ENCODE data around the gene MED9.
A peak's percentile ranks its signal among the peaks of the same experiment; 100 is the strongest.

Gene MED9

DNA sequence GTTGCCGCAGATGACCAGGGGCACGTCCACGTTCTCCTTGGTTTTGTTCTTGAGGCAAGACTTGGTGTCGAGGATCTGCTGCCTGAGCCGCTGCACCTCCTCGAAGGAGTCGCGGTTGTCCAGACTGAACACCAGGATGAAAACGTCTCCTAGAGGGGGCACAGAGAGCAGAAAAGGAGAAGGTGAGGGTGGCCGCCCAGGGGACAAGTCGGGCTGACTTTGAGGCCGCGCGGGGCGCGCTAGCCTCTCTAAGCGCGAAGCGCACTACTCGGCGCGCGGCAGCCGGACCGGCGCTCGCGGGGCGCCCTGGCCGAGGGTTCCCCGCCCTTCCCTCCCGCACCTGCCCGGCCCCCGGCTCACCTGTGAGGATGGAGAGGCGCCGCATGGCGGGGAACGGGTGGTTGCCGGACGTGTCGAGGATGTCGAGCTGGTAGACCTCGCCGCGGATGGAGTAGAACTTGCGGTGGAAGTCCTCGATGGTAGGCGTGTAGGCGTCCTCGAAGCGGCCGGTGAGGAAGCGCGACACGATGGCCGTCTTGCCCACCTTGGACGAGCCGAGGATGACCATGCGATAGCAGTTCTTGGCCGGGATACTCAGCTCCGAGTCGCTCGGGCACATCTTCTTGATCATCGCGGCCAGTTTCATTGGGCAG, 18.9 kb downstream of the MED9 start:
- peak; percentile 85; the same call in 1 of the 2 replicates for TF ChIP-seq ZNF202 (tag by site-specific recombination; IDR thresholded peaks at IDR 0.05; ENCODE audit: borderline replicate concordance)
- 0 out of 2 replicates have a peak, but pooled peaks have one; percentile 53 for TF ChIP-seq HOXC10 (CRISPR knock-in tag; IDR thresholded peaks at IDR 0.05)
- no peak for TF ChIP-seq ATF2 (tag by site-specific recombination; IDR thresholded peaks at IDR 0.05; ENCODE audit: low read depth)
- Histone ChIP-seq H3K4me1 (ENCODE audit: control insufficient read depth, insufficient read depth, low read length) (no peaks in the 10 kb centered on the region), H3K4me3 (ENCODE audit: low read depth, low read length) (peak overlapping the region; percentile 64), H3K36me3 (ENCODE audit: control insufficient read depth in 2 of 2, insufficient read depth in 1 of 2, low read length in 2 of 2) (peaks cover 0 to 39% of the 10 kb centered on the region in 2 experiments; a peak in 1 of 3 replicates), H3K27ac (ENCODE audit: extremely low read depth, low read depth, low read length) (peak overlapping the region; percentile 62; the same call in 1 of the 2 replicates), H3K9me3 (ENCODE audit: control insufficient read depth, insufficient read depth, low read depth, low read length) (no peaks in the 10 kb centered on the region)
- ChIA-PET POLR2A (interaction anchor here (0.6 to 2.6 kb wide), 30 partner anchors 14 to 531 kb away, joined by 3 to 25 read pairs (median 6); partner anchors contain the start of genes MED9 and PEMT), CTCF (interaction anchor here (0.5 to 5.3 kb wide), 19 partner anchors 14 to 658 kb away, joined by 3 to 86 read pairs (median 5); partner anchors contain the start of gene PEMT)

DNA sequence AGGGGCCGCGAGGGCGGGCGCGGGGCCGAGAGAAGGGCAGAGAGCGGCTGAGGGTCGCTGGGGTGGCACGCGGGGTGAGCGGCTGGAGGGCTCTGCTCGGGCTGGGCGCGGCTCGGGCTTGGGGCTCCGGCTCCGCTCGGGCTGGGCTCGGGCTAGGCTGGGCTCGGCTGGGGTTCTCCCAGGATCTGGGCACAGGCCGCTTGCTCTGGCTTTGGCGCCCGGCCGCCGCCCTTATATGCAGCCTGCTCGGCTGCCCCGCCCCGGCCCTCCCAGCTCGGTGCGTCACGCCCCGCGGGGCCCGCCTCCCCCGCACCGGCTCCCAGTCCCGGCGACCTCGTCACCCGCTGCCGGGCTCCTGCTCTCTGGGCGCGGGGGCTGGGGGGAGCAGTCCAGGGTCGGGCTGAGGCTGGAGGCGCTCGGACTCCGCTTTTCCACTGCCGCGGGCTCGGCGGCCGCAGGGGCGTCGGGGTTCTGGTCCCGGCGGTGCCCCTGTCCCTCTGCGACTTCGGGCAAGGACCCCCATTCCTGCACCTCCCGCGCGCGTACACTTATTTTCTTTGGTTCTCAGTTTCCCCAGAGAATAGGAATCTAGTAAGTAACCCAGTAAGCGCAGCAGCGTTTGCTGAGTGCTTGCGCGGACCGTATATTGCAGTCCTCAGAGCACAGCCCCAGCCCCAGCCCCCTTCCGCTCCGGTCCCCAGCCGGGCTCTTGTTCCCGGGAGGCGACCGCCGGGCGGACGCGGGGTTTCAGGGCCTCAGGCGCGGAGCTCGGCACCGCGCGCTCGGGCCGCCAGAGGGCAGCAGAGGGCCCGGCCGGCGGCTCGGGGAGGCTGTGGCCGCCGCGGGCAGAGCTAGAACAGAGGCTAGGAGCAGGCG, 19.6 kb downstream of the MED9 start, which contains the start of gene RASD1:
TSS of gene RASD1 (minus strand) at position 207 of the 876 bp plus-strand sequence. CDS start 214 bp downstream, outside the sequence.
- Histone ChIP-seq H3K4me3 (ENCODE audit: low read depth, low read length) (peak within 1 kb of the TSS; percentile 64), H3K36me3 (ENCODE audit: control insufficient read depth in 2 of 2, insufficient read depth in 1 of 2, low read length in 2 of 2) (peaks cover 0 to 31% of the 10 kb centered on the region in 2 experiments; a peak in 1 of 3 replicates), H3K27ac (ENCODE audit: extremely low read depth, low read depth, low read length) (peak within 1 kb of the TSS; percentile 64), H3K9me3 (ENCODE audit: control insufficient read depth, insufficient read depth, low read depth, low read length) (no peaks in the 10 kb centered on the region), H3K4me1 (ENCODE audit: control insufficient read depth, insufficient read depth, low read length) (no peaks in the 10 kb centered on the region)
- POLR2A ChIA-PET = interaction anchor here (0.5 to 2.6 kb wide), 59 partner anchors 9 to 581 kb away, joined by 3 to 25 read pairs (median 4); partner anchors contain the start of genes MED9 and PEMT
- CTCF ChIA-PET = interaction anchor here (0.5 to 5.3 kb wide), 53 partner anchors 8 to 669 kb away, joined by 3 to 86 read pairs (median 4); partner anchors contain the start of gene PEMT
- peak; percentile 21; the same call in 1 of the 2 replicates for TF ChIP-seq ZNF513 (tag by site-specific recombination; IDR thresholded peaks at IDR 0.05)
- no peak for TF ChIP-seq ZNF140 (tag by site-specific recombination; IDR thresholded peaks at IDR 0.05)
- no peak; the same call in 1 of the 2 replicates for TF ChIP-seq KLF8 (tag by site-specific recombination; IDR thresholded peaks at IDR 0.05)
- TF ChIP-seq, protein P1, sequence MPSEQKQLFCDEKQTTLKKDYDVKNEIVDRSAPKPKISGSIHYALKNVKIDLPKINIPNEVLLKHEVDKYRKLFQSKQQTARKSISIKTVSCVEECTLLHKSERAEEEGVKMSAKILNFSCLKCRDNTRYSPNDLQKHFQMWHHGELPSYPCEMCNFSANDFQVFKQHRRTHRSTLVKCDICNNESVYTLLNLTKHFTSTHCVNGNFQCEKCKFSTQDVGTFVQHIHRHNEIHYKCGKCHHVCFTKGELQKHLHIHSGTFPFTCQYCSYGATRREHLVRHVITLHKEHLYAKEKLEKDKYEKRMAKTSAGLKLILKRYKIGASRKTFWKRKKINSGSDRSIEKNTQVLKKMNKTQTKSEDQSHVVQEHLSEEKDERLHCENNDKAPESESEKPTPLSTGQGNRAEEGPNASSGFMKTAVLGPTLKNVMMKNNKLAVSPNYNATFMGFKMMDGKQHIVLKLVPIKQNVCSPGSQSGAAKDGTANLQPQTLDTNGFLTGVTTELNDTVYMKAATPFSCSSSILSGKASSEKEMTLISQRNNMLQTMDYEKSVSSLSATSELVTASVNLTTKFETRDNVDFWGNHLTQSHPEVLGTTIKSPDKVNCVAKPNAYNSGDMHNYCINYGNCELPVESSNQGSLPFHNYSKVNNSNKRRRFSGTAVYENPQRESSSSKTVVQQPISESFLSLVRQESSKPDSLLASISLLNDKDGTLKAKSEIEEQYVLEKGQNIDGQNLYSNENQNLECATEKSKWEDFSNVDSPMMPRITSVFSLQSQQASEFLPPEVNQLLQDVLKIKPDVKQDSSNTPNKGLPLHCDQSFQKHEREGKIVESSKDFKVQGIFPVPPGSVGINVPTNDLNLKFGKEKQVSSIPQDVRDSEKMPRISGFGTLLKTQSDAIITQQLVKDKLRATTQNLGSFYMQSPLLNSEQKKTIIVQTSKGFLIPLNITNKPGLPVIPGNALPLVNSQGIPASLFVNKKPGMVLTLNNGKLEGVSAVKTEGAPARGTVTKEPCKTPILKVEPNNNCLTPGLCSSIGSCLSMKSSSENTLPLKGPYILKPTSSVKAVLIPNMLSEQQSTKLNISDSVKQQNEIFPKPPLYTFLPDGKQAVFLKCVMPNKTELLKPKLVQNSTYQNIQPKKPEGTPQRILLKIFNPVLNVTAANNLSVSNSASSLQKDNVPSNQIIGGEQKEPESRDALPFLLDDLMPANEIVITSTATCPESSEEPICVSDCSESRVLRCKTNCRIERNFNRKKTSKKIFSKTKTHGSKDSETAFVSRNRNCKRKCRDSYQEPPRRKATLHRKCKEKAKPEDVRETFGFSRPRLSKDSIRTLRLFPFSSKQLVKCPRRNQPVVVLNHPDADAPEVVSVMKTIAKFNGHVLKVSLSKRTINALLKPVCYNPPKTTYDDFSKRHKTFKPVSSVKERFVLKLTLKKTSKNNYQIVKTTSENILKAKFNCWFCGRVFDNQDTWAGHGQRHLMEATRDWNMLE (tag by site-specific recombination; conservative IDR thresholded peaks at IDR 0.05; ENCODE audit: low read depth) = no peak
- TF ChIP-seq GLIS1 (tag by site-specific recombination; IDR thresholded peaks at IDR 0.05) = peak; percentile 33
- TF ChIP-seq ZNF501 (tag by site-specific recombination; IDR thresholded peaks at IDR 0.05) = 0 out of 2 replicates have a peak, but pooled peaks have one; percentile 34
- no peak for TF ChIP-seq ZXDB (tag by site-specific recombination; IDR thresholded peaks at IDR 0.05)
- TF ChIP-seq ZNF114 (tag by site-specific recombination; IDR thresholded peaks at IDR 0.05) = no peak
- peak; percentile 76 for TF ChIP-seq KLF9 (tag by site-specific recombination; IDR thresholded peaks at IDR 0.05; ENCODE audit: low read depth)
- TF ChIP-seq ZNF157 (tag by site-specific recombination; IDR thresholded peaks at IDR 0.05) = no peak
- no peak for TF ChIP-seq ZNF391 (tag by site-specific recombination; IDR thresholded peaks at IDR 0.05; ENCODE audit: borderline replicate concordance, low read depth)
- TF ChIP-seq ZNF324 (tag by site-specific recombination; IDR thresholded peaks at IDR 0.05) = no peak
- no peak for TF ChIP-seq ZNF16 (tag by site-specific recombination; IDR thresholded peaks at IDR 0.05; ENCODE audit: low read depth)
- TF ChIP-seq OSR2 (tag by site-specific recombination; IDR thresholded peaks at IDR 0.05) = no peak
- peak; percentile 39; the same call in 1 of the 2 replicates for TF ChIP-seq ZBTB11 (tag by site-specific recombination; conservative IDR thresholded peaks at IDR 0.05; ENCODE audit: low read depth)
